Caki2 (cell line): Measurements from ENCODE around the gene ARFGAP3. TPM values are rescaled to one million over a fixed set of nuclear protein-coding genes. Genes with fewer than 3 reads are reported as not detected.

Source experiments
- DNase-seq: peaks from one replicate; pipeline ENCODE4 v3.0.0-alpha.2; 2015; ENCODE audit warnings: low read depth
- in situ Hi-C: cut with HindIII; loops from 2 replicates; pipeline ENCODE4 v1.10.0; 2016; ENCODE audit warnings: low sequenced_read_pairs, low pct_unique_long_range_greater_than_20kb, mixed read lengths
- total RNA-seq: library from RNA; depleted of rRNA; stranded (reverse); fragments of >200 nt; shearing (Covaris generic); gene quantifications from 2 replicates; pipeline ENCODE4 v1.2.3, GENCODE V29; 2014; ENCODE audit warnings: low replicate concordance

ARFGAP3 gene
- total RNA-seq, 1 experiment from 2014 or later, result 29.8 TPM

- in situ Hi-C loops, result no loop called here
- DNase-seq, result no peak
Observed at GRCh38 chr22:42836026-42836425, 21.0 kb downstream of the ARFGAP3 start.

DNA sequence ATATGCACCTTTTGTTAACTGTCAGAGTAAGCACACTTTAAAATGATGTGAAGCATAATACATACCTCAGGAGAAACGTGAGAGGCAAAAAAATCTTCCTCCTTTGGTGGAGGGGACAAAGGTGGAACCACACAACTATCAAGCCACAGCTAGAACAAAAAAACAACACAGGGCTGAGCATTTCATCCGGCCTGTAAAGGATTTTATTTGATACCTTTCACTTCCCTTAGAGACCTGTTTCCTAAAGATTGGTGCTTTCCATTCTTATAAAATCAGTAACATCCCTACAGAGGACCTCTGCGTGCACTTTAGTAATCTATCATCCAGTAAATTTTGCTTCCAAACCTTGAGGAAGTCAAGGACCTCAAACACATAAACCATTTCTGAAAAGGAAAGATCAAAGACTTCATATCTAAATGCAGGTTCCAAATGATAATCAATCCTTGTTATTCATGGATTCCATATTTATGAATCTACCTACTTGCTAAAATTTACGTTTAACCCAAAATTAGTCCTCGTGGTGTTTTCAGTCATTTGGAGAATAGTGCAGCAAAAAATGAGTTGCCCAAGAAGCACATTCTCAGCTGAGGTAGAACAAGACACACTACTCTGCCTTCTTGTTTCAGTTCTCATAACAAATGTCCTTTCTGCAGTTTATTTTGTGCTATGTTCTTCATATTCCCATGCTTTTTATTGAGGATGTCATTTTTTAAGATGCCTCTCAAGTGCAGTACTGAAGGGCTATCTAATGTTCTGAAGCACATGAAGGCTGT lies 22.7 kb downstream of the ARFGAP3 start:
- DNase-seq, result no peak

DNA sequence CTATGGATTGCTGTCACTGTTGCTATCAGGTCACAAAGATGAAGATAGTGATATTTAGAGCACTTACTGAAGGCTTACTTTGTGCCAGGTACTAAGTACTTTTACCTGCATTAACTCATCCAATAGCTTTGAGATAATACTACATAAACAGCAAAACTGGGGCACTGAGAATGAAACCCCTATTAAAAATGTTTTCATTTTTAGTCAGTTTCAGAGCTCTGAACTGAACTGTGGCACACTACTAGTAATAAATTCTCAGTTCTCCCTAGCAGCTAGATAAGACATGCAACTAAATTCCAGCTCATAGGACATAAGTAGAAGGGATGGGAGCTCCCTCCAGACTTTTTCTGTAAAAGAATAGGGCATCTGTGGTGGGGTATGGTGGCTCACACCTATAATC lies 24.0 kb downstream of the ARFGAP3 start:
- in situ Hi-C loops, result no loop called here
- no peak for DNase-seq

More for the DNA sequence above, 22.7 kb downstream of the ARFGAP3 start:
- in situ Hi-C loops, result no loop called here

DNA sequence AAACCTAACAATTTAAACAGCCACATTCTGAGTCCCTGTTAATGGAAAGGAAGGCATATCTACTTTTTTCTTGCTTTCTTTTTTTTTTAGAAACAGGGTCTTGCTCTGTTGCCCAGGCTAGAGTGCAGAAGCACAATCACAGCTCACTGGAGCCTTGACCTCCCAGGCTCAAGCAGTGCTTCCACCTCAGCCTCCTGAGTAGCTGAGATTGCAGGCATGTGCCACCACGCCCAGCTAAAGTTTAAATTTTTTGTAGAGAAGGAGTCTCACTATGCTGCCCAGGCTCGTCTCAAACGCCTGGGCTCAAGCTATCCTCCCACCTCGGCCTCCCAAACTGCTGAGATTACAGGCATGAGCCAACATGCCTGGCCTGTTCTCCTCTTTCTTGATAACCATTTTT lies 25.4 kb downstream of the ARFGAP3 start:
- in situ Hi-C loops, result no loop called here
- no peak for DNase-seq

DNA sequence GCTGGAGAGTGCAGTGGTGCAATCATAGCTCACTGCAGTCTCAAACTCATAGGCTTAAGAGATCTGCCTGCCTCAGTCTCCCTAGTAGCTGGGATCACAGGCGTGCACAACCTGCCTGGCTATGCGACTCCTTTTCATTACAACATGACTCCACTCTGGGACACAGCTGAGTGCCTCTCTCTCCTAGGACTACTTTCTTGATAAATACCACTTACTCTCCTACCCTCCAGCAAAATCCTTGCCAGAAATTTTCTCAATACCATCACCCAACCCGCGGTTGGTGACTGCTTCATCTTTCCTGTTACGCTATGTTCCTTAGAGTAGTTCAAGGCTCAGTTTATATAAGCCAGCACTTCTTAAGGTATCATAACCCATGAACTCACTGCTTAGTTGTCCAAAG lies 26.9 kb downstream of the ARFGAP3 start:
- in situ Hi-C loops, result no loop called here
- DNase-seq, result no peak

- in situ Hi-C loops, result no loop called here
- DNase-seq, result no peak
Observed at GRCh38 chr22:42829302-42829701, 27.8 kb downstream of the ARFGAP3 start.

- no peak for DNase-seq
- in situ Hi-C loops, result no loop called here
Observed at GRCh38 chr22:42825796-42826195, 31.3 kb downstream of the ARFGAP3 start.

- in situ Hi-C loops, result no loop called here
- no peak for DNase-seq
Observed at GRCh38 chr22:42821386-42821785, 35.7 kb downstream of the ARFGAP3 start.

DNA sequence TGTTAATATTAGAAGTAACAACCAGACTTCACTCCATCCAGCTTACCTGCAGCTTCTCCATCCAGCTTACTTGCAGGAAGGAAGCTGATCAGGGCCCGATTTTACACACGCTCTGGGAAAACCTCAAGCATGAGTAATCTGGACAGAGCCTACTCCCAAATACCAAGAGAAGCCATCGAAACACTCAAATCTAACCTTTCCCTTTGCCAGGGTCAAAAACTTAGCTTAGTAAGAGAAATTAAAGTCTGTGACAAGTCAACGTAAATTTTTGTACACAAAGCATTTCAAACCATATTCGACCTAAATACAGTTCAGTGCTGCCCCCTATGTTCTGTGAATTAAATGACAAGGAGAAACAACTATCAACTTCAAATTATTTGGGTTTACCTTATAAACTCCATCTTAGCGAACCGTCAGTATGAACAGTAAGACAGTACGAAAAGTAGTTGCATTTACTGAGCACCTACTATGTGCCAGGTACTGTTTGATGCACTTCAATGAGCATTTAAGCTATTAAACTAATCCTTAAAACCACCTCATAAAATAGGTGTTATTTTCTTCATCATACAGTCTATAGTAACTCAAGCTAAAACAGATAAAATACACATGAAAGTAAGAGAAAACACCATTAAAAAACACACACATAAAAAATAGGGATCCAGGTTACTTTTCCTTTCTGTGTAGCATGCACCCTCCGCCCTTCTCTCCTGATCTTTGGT lies 36.9 kb downstream of the ARFGAP3 start:
- peak; percentile 39 for DNase-seq
- in situ Hi-C loops, result no loop called here

- in situ Hi-C loops, result no loop called here
Observed at GRCh38 chr22:42819412-42820044, 37.5 kb downstream of the ARFGAP3 start.

DNA sequence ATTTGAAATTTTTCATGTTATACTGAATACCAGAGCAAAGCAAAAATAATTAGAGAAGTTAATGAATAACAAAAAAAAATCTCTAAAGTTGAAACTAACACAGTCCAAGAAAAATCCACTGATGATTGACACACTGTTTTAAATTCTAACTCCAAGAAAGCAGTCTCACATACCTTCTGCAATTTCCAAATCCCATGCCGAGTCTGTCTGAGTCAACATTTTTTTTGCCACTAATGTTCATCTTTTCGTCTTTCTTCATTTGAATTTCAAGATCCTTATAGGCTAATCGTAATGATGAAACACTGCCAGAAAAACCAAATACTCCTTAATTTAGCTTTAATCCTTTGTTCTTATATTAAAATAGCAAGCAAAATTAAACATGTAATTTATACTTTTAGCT lies 39.5 kb downstream of the ARFGAP3 start:
- in situ Hi-C loops, result no loop called here

More at GRCh38 chr22:42819412-42820044, 37.5 kb downstream of the ARFGAP3 start:
- no peak for DNase-seq

GRCh38 chr22:42816336-42816735 lies 40.7 kb downstream of the ARFGAP3 start:
- no peak for DNase-seq
- in situ Hi-C loops, result no loop called here

More for the DNA sequence above, 39.5 kb downstream of the ARFGAP3 start:
- DNase-seq, result no peak

- DNase-seq, result no peak
- in situ Hi-C loops, result no loop called here
Observed at GRCh38 chr22:42814616-42815015, 42.5 kb downstream of the ARFGAP3 start.

DNA sequence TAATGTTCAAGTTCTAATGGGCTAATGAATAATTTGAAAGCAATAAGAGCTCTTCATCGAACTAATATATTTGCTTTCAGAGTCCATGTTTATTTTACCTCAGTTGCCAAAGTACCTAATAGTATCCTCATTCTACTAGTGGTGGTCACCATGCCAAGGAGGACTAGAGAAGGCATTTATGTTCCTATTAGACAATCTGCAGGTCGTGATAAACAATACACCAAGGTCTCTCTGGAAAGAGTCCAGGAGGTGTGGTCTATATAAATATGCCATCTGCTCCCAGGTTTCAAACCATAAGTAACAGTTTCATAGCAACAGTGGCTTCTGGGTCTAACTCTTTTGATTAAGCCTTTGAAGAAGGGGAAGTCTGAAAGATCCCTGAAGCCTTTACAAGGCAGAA lies 42.9 kb downstream of the ARFGAP3 start:
- in situ Hi-C loops, result no loop called here
- no peak for DNase-seq

GRCh38 chr22:42813501-42813900 lies 43.6 kb downstream of the ARFGAP3 start:
- DNase-seq, result no peak
- in situ Hi-C loops, result no loop called here

DNA sequence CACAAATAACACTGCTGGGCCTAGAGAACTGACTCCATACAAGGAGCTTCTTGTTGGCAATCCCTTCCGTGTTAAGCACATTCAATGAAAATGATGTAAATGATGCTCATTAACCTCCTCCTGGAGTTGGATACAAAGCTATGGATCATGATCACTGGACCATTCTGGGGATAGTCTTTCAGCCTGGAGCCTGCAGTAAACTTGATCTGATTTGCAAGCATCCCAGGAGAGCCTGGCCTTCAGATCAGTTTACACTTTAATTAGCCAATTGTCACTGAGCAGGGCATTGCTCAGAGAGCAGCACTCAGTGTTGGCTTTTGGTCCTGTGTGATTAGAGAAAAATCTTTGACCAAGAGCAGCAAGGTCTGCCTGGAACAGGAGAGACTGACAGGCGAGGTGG lies 45.6 kb downstream of the ARFGAP3 start:
- in situ Hi-C loops, result no loop called here
- DNase-seq, result no peak

DNA sequence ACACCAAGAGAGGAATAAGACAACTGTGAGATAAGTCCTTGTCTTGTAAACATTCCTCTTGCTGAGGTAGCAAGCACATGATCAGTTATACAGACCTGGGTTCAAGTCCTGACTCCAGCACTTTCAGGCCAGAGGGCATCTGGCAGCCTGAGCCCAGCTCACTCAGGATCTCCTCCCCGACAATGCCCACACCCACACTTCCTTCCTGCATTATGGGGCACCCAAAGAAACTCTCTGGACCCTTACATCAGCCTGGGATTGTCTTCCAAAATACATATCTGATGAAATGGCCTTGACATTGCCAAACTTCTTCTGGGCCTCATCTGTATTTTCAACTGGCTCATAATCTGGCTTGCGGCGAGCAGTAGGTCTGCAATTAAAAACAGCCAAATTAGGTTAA lies 48.6 kb downstream of the ARFGAP3 start:
- no peak for DNase-seq
- in situ Hi-C loops, result no loop called here

DNA sequence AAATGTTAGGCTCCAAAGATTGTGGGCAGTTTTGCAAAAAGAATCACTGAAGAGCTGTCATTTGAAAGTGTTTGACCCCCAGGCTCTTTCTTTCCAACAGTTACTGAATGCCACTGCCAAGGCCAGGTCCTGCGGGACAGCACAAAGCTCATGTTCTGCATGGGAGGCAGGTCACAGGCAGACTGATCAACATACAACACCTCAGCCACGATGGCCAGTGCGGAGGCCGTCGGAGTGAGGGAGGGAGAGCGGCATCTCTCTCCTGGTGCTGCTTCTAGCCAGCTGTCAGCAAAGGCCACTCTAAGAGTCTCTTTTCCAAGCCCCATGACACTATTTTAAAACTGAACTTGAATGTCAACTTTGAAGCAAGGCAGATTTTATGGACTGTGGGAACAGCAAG lies 49.9 kb downstream of the ARFGAP3 start:
- no peak for DNase-seq
- in situ Hi-C loops, result no loop called here
